Liver (tissue), 9 donors: ENCODE results near the gene KAT2A. TPM values are rescaled to one million over a fixed set of nuclear protein-coding genes. Genes with fewer than 3 reads are reported as not detected.

Experiments used
- DNase-seq: peaks from one replicate; pipeline ENCODE4 v3.0.0-alpha.2; 2017; ENCODE audit warnings: low spot score
- H3K27ac ChIP-seq, 2 donors: one replicate each; pipeline ENCODE4 v1.7.0; 2013; ENCODE audit warnings: inconsistent platforms in 2 of 2, low read length in 2 of 2, control low read depth in 1 of 2, low read depth in 1 of 2, mild to moderate bottlenecking in 1 of 2
- H3K27me3 ChIP-seq, 4 donors: one replicate each; pipeline versions ENCODE4 v1.6.1 to v1.7.0; 2013; ENCODE audit warnings: low read length in 3 of 4, inconsistent platforms in 1 of 4, mild to moderate bottlenecking in 1 of 4, moderate library complexity in 1 of 4; ENCODE audit not compliant: control insufficient read depth in 4 of 4, insufficient read depth in 4 of 4
- H3K36me3 ChIP-seq, 4 donors: one replicate each; pipeline versions ENCODE4 v1.6.1 to v1.7.0; 2013; ENCODE audit warnings: low read length in 3 of 4, mild to moderate bottlenecking in 3 of 4, low read depth in 1 of 4, moderate library complexity in 1 of 4; ENCODE audit not compliant: control insufficient read depth in 4 of 4, insufficient read depth in 3 of 4
- H3K4me1 ChIP-seq, 4 donors: one replicate each; pipeline versions ENCODE4 v1.6.1 to v1.7.0; 2013; ENCODE audit warnings: low read length in 3 of 4, mild to moderate bottlenecking in 3 of 4, moderate library complexity in 1 of 4; ENCODE audit not compliant: control insufficient read depth in 4 of 4, insufficient read depth in 4 of 4
- H3K4me3 ChIP-seq, 3 donors: one replicate each; pipeline versions ENCODE4 v1.6.1 to v1.7.0; 2013; ENCODE audit warnings: low read length in 3 of 3, control low read depth in 1 of 3, low read depth in 1 of 3, mild to moderate bottlenecking in 1 of 3
- H3K9ac ChIP-seq, 2 donors: one replicate each; pipeline ENCODE4 v1.7.0; 2013; ENCODE audit warnings: low read length in 2 of 2, mild to moderate bottlenecking in 2 of 2, moderate library complexity in 2 of 2, control low read depth in 1 of 2, low read depth in 1 of 2
- H3K9me3 ChIP-seq, 4 donors: one replicate each; pipeline versions ENCODE4 v1.6.1 to v1.7.0; 2013; ENCODE audit warnings: low read length in 3 of 4; ENCODE audit not compliant: control insufficient read depth in 4 of 4
- EGR1 ChIP-seq, 2 donors: IDR thresholded peaks; 2 replicates each; pipeline ENCODE4 v1.6.1; 2016 to 2018; ENCODE audit warnings: antibody characterized with exemption in 2 of 2, low read depth in 2 of 2
- FOXA2 ChIP-seq: IDR thresholded peaks from 2 replicates; pipeline ENCODE4 v1.6.1; 2016; ENCODE audit warnings: antibody characterized with exemption
- GABPA ChIP-seq, 2 donors: IDR thresholded peaks in 1 of 2; conservative IDR thresholded peaks in 1 of 2; 2 replicates each; pipeline ENCODE4 v1.6.1; 2016; ENCODE audit warnings: antibody characterized with exemption in 2 of 2, mild to moderate bottlenecking in 1 of 2, moderate library complexity in 1 of 2
- HNF4A ChIP-seq, 2 donors: conservative IDR thresholded peaks; 2 replicates each; pipeline ENCODE4 v1.6.1; 2016; ENCODE audit warnings: antibody characterized with exemption in 2 of 2, mild to moderate bottlenecking in 2 of 2
- HNF4G ChIP-seq: IDR thresholded peaks from 2 replicates; pipeline ENCODE4 v1.6.1; 2016; ENCODE audit warnings: antibody characterized with exemption
- JUND ChIP-seq, 2 donors: IDR thresholded peaks; 2 replicates each; pipeline ENCODE4 v1.6.1; 2016; ENCODE audit warnings: antibody characterized with exemption in 2 of 2
- MAX ChIP-seq: IDR thresholded peaks from 2 replicates; pipeline ENCODE4 v1.6.1; 2016; ENCODE audit warnings: antibody characterized with exemption
- NR2F2 ChIP-seq: IDR thresholded peaks from 2 replicates; pipeline ENCODE4 v1.6.1; 2016; ENCODE audit warnings: antibody characterized with exemption
- RAD21 ChIP-seq, 2 donors: IDR thresholded peaks; 2 replicates each; pipeline ENCODE4 v1.6.1; 2016; ENCODE audit warnings: antibody characterized with exemption in 2 of 2, mild to moderate bottlenecking in 2 of 2
- SP1 ChIP-seq: IDR thresholded peaks from 2 replicates; pipeline ENCODE4 v1.6.1; 2018; ENCODE audit warnings: antibody characterized with exemption, mild to moderate bottlenecking
- TAF1 ChIP-seq: conservative IDR thresholded peaks from 2 replicates; pipeline ENCODE4 v1.6.1; 2016; ENCODE audit warnings: antibody characterized with exemption, mild to moderate bottlenecking
- YY1 ChIP-seq: IDR thresholded peaks from 2 replicates; pipeline ENCODE4 v1.6.1; 2016; ENCODE audit warnings: antibody characterized with exemption, mild to moderate bottlenecking
- WGBS: extraction: QIAGEN DNeasy Blood & Tissue Kit; methylation state at CpG from one replicate; pipeline ENCODE4 v1.1.7; 2013; 5-methylcytosine and 5-hydroxymethylcytosine counted together
- polyA plus RNA-seq, 2 donors: library from polyadenylated mRNA; stranded (reverse) in 1 of 2; unstranded in 1 of 2; fragments of 200-250 nt in 1 of 2; fragments of >200 nt in 1 of 2; fragmentation: Nextera tagmentation in 1 of 2; extraction: Ambion mirVana in 1 of 2; gene quantifications; one replicate each; pipeline versions ENCODE4 v1.2.1 to v1.2.3, GENCODE V29; 2013 to 2015
- total RNA-seq, 2 donors: library from RNA; depleted of rRNA; stranded (reverse); fragments of >200 nt; gene quantifications; one replicate each; pipeline ENCODE4 v1.2.3, GENCODE V29; 2014
- TF ChIP-seq, protein P1 (sequence below): IDR thresholded peaks from 2 replicates; pipeline ENCODE4 v1.6.1; 2016; ENCODE audit warnings: antibody characterized with exemption
- TF ChIP-seq, protein P2 (sequence below): fragments of 150-350 bp; IDR thresholded peaks from 2 replicates; pipeline ENCODE4 v1.5.1; 2017; ENCODE audit warnings: improper control_type of control experiment, low read depth, low read length; ENCODE audit not compliant: missing input control
- TF ChIP-seq, protein P3 (sequence below): IDR thresholded peaks from 2 replicates; pipeline ENCODE4 v1.6.1; 2016; ENCODE audit warnings: antibody characterized with exemption, mild to moderate bottlenecking
- donor health status: healthy.
- donor health status: healthy.
- donor health status: healthy.
- donor health status: healthy.
- donor health status: healthy.

The KAT2A gene
- total and polyA plus RNA-seq, 4 donors = 5.1 to 14.4 (median 9.6) TPM

DNA sequence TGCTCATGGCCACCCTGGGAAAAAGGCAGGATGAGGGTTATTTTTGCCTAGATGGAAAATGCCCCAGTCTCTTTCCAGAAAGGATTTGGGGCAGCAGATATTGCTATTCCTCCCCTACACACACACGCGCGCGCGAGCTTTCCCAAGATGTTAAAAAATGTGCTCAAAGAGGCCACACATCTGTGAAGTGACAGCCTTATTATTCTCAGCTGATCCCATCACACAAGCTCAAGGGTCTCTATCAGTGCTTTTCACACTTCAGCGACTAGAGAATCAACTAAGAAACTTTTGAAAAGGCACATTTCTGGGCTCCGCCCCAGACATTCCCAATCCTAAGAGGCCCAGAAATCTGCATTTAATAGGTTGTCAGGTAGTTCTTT lies 39.4 kb upstream of the KAT2A start:
- Histone ChIP-seq H3K9me3 (no peaks in the 10 kb centered on the region), H3K9ac (no peak overlapping the region), H3K36me3 (no peaks in the 10 kb centered on the region), H3K27ac (no peak overlapping the region), H3K27me3 (no peaks in the 10 kb centered on the region), H3K4me1 (peaks cover 0 to 1% (median under 1%) of the 10 kb centered on the region in 4 donors), H3K4me3 (no peak overlapping the region)
- no peak for DNase-seq
- WGBS = 95% methylated on average over 7 of the region's 7 CpGs
- TF ChIP-seq FOXA2 = no peak
- no peak for TF ChIP-seq HNF4A (conservative IDR thresholded peaks at IDR 0.05)
- TF ChIP-seq HNF4G = no peak
- no peak for TF ChIP-seq JUND (IDR thresholded peaks at IDR 0.05)
- TF ChIP-seq, protein P1, sequence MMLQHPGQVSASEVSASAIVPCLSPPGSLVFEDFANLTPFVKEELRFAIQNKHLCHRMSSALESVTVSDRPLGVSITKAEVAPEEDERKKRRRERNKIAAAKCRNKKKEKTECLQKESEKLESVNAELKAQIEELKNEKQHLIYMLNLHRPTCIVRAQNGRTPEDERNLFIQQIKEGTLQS = no peak
- TF ChIP-seq GABPA (IDR thresholded peaks at IDR 0.05 in 1 of 2, conservative IDR thresholded peaks at IDR 0.05 in 1 of 2) = no peak
- TF ChIP-seq YY1 = no peak
- TF ChIP-seq, protein P2, sequence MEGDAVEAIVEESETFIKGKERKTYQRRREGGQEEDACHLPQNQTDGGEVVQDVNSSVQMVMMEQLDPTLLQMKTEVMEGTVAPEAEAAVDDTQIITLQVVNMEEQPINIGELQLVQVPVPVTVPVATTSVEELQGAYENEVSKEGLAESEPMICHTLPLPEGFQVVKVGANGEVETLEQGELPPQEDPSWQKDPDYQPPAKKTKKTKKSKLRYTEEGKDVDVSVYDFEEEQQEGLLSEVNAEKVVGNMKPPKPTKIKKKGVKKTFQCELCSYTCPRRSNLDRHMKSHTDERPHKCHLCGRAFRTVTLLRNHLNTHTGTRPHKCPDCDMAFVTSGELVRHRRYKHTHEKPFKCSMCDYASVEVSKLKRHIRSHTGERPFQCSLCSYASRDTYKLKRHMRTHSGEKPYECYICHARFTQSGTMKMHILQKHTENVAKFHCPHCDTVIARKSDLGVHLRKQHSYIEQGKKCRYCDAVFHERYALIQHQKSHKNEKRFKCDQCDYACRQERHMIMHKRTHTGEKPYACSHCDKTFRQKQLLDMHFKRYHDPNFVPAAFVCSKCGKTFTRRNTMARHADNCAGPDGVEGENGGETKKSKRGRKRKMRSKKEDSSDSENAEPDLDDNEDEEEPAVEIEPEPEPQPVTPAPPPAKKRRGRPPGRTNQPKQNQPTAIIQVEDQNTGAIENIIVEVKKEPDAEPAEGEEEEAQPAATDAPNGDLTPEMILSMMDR = no peak
- TF ChIP-seq MAX = no peak
- no peak for TF ChIP-seq EGR1 (IDR thresholded peaks at IDR 0.05; ENCODE audit: low read depth in 2 of 2)

DNA sequence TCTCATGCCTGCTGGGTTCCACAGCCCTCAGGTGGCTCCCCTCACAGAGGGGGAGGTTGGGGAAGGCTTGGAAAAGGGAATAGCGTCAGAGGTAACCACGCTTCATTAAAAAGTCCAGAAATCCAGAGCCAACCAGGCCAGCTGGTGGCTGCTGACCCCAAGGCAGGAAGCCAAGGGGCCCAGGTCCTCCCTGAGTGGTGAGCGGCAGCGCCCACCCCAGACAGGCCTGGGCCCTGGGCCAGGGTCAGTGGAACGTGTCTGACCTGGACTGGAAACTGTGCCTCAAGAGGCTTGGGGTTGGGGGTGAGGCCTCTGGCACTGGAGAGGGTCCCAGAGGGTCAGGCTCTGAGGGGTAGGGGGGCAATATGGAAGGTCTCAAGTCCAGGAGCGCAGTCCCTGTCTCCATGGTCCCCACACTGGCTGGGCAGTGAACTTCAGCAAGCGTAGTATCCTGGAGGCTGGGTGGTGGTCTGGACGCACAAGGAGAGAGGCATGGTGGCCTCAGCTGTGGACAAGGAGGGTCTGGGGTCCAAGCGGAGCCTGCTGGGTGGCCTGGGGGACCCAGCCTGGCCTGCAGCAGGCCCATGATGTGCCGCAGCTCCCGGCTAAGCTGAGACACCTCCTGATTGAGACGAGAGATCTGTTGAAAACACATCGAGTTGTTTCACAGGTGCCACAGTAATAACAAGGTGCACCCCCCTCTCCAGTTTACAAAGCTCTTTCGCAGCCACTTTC lies 38.8 kb upstream of the KAT2A start:
- Histone ChIP-seq H3K9ac (no peak overlapping the region), H3K27ac (no peak overlapping the region), H3K4me1 (peaks cover 0 to 4% (median 2%) of the 10 kb centered on the region in 4 donors), H3K36me3 (no peaks in the 10 kb centered on the region), H3K27me3 (no peaks in the 10 kb centered on the region), H3K4me3 (no peak overlapping the region), H3K9me3 (no peaks in the 10 kb centered on the region)
- 78% methylated on average over 14 of the region's 14 CpGs for WGBS
- TF ChIP-seq TAF1 = no peak
- TF ChIP-seq JUND (IDR thresholded peaks at IDR 0.05) = no peak
- no peak for TF ChIP-seq HNF4G
- TF ChIP-seq NR2F2 = no peak
- TF ChIP-seq FOXA2 = no peak
- TF ChIP-seq YY1 = no peak
- TF ChIP-seq, protein P2 = no peak
- no peak for TF ChIP-seq GABPA (IDR thresholded peaks at IDR 0.05 in 1 of 2, conservative IDR thresholded peaks at IDR 0.05 in 1 of 2)
- TF ChIP-seq, protein P3, sequence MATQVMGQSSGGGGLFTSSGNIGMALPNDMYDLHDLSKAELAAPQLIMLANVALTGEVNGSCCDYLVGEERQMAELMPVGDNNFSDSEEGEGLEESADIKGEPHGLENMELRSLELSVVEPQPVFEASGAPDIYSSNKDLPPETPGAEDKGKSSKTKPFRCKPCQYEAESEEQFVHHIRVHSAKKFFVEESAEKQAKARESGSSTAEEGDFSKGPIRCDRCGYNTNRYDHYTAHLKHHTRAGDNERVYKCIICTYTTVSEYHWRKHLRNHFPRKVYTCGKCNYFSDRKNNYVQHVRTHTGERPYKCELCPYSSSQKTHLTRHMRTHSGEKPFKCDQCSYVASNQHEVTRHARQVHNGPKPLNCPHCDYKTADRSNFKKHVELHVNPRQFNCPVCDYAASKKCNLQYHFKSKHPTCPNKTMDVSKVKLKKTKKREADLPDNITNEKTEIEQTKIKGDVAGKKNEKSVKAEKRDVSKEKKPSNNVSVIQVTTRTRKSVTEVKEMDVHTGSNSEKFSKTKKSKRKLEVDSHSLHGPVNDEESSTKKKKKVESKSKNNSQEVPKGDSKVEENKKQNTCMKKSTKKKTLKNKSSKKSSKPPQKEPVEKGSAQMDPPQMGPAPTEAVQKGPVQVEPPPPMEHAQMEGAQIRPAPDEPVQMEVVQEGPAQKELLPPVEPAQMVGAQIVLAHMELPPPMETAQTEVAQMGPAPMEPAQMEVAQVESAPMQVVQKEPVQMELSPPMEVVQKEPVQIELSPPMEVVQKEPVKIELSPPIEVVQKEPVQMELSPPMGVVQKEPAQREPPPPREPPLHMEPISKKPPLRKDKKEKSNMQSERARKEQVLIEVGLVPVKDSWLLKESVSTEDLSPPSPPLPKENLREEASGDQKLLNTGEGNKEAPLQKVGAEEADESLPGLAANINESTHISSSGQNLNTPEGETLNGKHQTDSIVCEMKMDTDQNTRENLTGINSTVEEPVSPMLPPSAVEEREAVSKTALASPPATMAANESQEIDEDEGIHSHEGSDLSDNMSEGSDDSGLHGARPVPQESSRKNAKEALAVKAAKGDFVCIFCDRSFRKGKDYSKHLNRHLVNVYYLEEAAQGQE = no peak
- no peak for TF ChIP-seq SP1
- TF ChIP-seq MAX = no peak
- TF ChIP-seq RAD21 (IDR thresholded peaks at IDR 0.05) = no peak
- DNase-seq = no peak
